GM20000 (cell line): ENCODE data around the gene CLEC3B.
"Not testable (repeated sequence)": the region's sequence is repeated elsewhere in the genome, so short reads cannot be mapped to it uniquely, and the experiment has no call there.

Experiments used
- DNase-seq: peaks from one replicate; pipeline ENCODE4 v3.0.0; 2012; ENCODE audit warnings: low spot score
- CTCF ChIP-seq: IDR thresholded peaks from 2 replicates; pipeline ENCODE4 v1.5.1; 2012; ENCODE audit warnings: mild to moderate bottlenecking, control low read depth; ENCODE audit errors: extremely low read depth, missing control alignments

Gene CLEC3B

GRCh38 chr3:45067941-45068340 lies 41.8 kb downstream of the CLEC3B start:
- TF ChIP-seq CTCF: no peak
- DNase-seq: no peak

- no peak for TF ChIP-seq CTCF
- DNase-seq: no peak
These were observed 45.0 kb downstream of the CLEC3B start for GRCh38 chr3:45071075-45071474.

- TF ChIP-seq CTCF: no peak
- no peak for DNase-seq
These were observed 49.9 kb downstream of the CLEC3B start for GRCh38 chr3:45075821-45076625.

- not testable (repeated sequence) for DNase-seq
These were observed 52.2 kb downstream of the CLEC3B start for GRCh38 chr3:45078256-45078655.

GRCh38 chr3:45078910-45079522 lies 52.9 kb downstream of the CLEC3B start:
- DNase-seq: no peak
- no peak for TF ChIP-seq CTCF

GRCh38 chr3:45079715-45080114 lies 53.6 kb downstream of the CLEC3B start:
- no peak for TF ChIP-seq CTCF
- no peak for DNase-seq

GRCh38 chr3:45080824-45081223 lies 54.7 kb downstream of the CLEC3B start:
- TF ChIP-seq CTCF: no peak
- DNase-seq: no peak
